GM18858 (cell line): Measurements from ENCODE around the gene RFX1.
"Not testable (repeated sequence)": the region's sequence is repeated elsewhere in the genome, so short reads cannot be mapped to it uniquely, and the experiment has no call there.

Experiments
- ATAC-seq: cut with Tn5 transposase; IDR thresholded peaks from one replicate; pipeline ENCODE4 v1.9.1; 2021; ENCODE audit not compliant: unreplicated experiment

Gene RFX1

GRCh38 chr19:13937479-13938300 is 68.4 kb downstream of the RFX1 start:
- ATAC-seq = no peak

GRCh38 chr19:13935765-13936510 is 70.2 kb downstream of the RFX1 start:
- no peak for ATAC-seq

- ATAC-seq = no peak
These were observed 71.4 kb downstream of the RFX1 start for GRCh38 chr19:13934785-13935109.

GRCh38 chr19:13932911-13933393 is 73.2 kb downstream of the RFX1 start:
- no peak for ATAC-seq

- ATAC-seq = no peak
These were observed 73.9 kb downstream of the RFX1 start for GRCh38 chr19:13932149-13932637.

GRCh38 chr19:13931391-13932148 is 74.5 kb downstream of the RFX1 start:
- no peak for ATAC-seq

GRCh38 chr19:13930402-13930801 is 75.7 kb downstream of the RFX1 start:
- ATAC-seq = no peak

- no peak for ATAC-seq
These were observed 76.2 kb downstream of the RFX1 start for GRCh38 chr19:13929956-13930355.

- no peak for ATAC-seq
These were observed 76.8 kb downstream of the RFX1 start for GRCh38 chr19:13929340-13929739.

GRCh38 chr19:13926715-13927114 is 79.4 kb downstream of the RFX1 start:
- no peak for ATAC-seq

- ATAC-seq = no peak
These were observed 80.1 kb downstream of the RFX1 start for GRCh38 chr19:13926010-13926409.

- no peak for ATAC-seq
These were observed 82.7 kb downstream of the RFX1 start for GRCh38 chr19:13923194-13923987.

- not testable (repeated sequence) for ATAC-seq
These were observed 84.0 kb downstream of the RFX1 start for GRCh38 chr19:13922118-13922517.

GRCh38 chr19:13920940-13921747 is 85.0 kb downstream of the RFX1 start:
- ATAC-seq = no peak

GRCh38 chr19:13920524-13920923 is 85.6 kb downstream of the RFX1 start:
- ATAC-seq = no peak

GRCh38 chr19:13918726-13919411 is 87.3 kb downstream of the RFX1 start:
- no peak for ATAC-seq

- no peak for ATAC-seq
These were observed 88.2 kb downstream of the RFX1 start for GRCh38 chr19:13917888-13918406.

- ATAC-seq = no peak
These were observed 91.3 kb downstream of the RFX1 start for GRCh38 chr19:13914777-13915176.

- no peak for ATAC-seq
These were observed 92.8 kb downstream of the RFX1 start for GRCh38 chr19:13913352-13913751.
